HG03460 (cell line): ENCODE results near the gene TRIM36.
A peak's percentile ranks its signal among the peaks of the same experiment; 100 is the strongest.

ENCODE experiments used
- ATAC-seq: cut with Tn5 transposase; IDR thresholded peaks from one replicate; pipeline ENCODE4 v1.9.1; 2021; ENCODE audit not compliant: unreplicated experiment

TRIM36 gene

GRCh38 chr5:115169487-115170133, at the start of gene TRIM36:
Gene TRIM36, minus strand, starts transcription at chr5:115169908. Its CDS starts 274 bp downstream, at chr5:115169634.
- ATAC-seq = peak; percentile 98

- ATAC-seq = no peak
These were observed 44.8 kb upstream of the TRIM36 start for GRCh38 chr5:115214541-115214940.

- ATAC-seq = peak; percentile 100
These were observed 39.6 kb upstream of the TRIM36 start for GRCh38 chr5:115209279-115209678.

GRCh38 chr5:115202952-115203351, 33.2 kb upstream of the TRIM36 start:
- ATAC-seq = no peak

GRCh38 chr5:115196161-115196560, 26.5 kb upstream of the TRIM36 start:
- ATAC-seq = no peak

- no peak for ATAC-seq
These were observed 25.0 kb upstream of the TRIM36 start for GRCh38 chr5:115194676-115195075.

- ATAC-seq = no peak
These were observed 23.6 kb upstream of the TRIM36 start for GRCh38 chr5:115193295-115193694.

GRCh38 chr5:115192098-115192497, 22.4 kb upstream of the TRIM36 start:
- no peak for ATAC-seq

- no peak for ATAC-seq
These were observed 21.8 kb upstream of the TRIM36 start for GRCh38 chr5:115191474-115192031.

- no peak for ATAC-seq
These were observed 20.7 kb upstream of the TRIM36 start for GRCh38 chr5:115190388-115190787.

GRCh38 chr5:115189866-115190265, 20.2 kb upstream of the TRIM36 start:
- no peak for ATAC-seq

GRCh38 chr5:115186794-115187193, 17.1 kb upstream of the TRIM36 start:
- no peak for ATAC-seq

GRCh38 chr5:115184770-115185169, 15.1 kb upstream of the TRIM36 start:
- no peak for ATAC-seq

- ATAC-seq = no peak
These were observed 12.0 kb upstream of the TRIM36 start for GRCh38 chr5:115181757-115182156.

- peak; percentile 56 for ATAC-seq
These were observed 10.5 kb upstream of the TRIM36 start for GRCh38 chr5:115180165-115180709.

- ATAC-seq = peak; percentile 34
These were observed 9.9 kb upstream of the TRIM36 start for GRCh38 chr5:115179394-115180164.

- ATAC-seq = no peak
These were observed 9.3 kb upstream of the TRIM36 start for GRCh38 chr5:115179030-115179393.

- ATAC-seq = no peak
These were observed 1.3 kb upstream of the TRIM36 start for GRCh38 chr5:115170929-115171510.

GRCh38 chr5:115170134-115170928, 623 bp upstream of the TRIM36 start:
- peak; percentile 36 for ATAC-seq

- peak; percentile 4 for ATAC-seq
These were observed 750 bp downstream of the TRIM36 start for GRCh38 chr5:115168829-115169486.
